HL-60 (cell line): Measurements from ENCODE around the gene HLCS.

Source experiments
- CTCF ChIP-seq: IDR thresholded peaks from one replicate; pipeline ENCODE4 v1.5.1; 2011; ENCODE audit warnings: low read length, control low read depth, inconsistent platforms; ENCODE audit not compliant: insufficient read depth
- REST ChIP-seq: IDR thresholded peaks from 2 replicates; pipeline ENCODE4 v1.6.1; 2012; ENCODE audit warnings: low read depth; ENCODE audit not compliant: insufficient replicate concordance
- SPI1 ChIP-seq: IDR thresholded peaks from 2 replicates; pipeline ENCODE4 v1.6.1; 2012; ENCODE audit warnings: low read depth, mild to moderate bottlenecking, borderline replicate concordance

GRCh38 chr21:36867291-36867905, 99.1 kb downstream of the HLCS start:
- no peak for TF ChIP-seq CTCF
- no peak for TF ChIP-seq SPI1
- no peak for TF ChIP-seq REST
